SK-N-SH (cell line): ENCODE results near the gene TMEM132D. TPM values are rescaled to one million over a fixed set of nuclear protein-coding genes. Genes with fewer than 3 reads are reported as not detected.

ENCODE experiments used
- CTCF ChIA-PET: fragments of 300-600, 350-600 bp; formaldehyde crosslinking; extraction: SDS; loops from one replicate; lab custom pipeline; 2021; lab: Yijun Ruan, JAX
- POLR2A ChIA-PET: fragments of 350-600 bp; sonication (Branson Sonifier 250); formaldehyde crosslinking; extraction: SDS; loops from one replicate; lab custom pipeline; 2020; ENCODE audit warnings: antibody characterized with exemption, inconsistent platforms; lab: Yijun Ruan, JAX
- DNase-seq: peaks from one replicate; pipeline ENCODE4 v3.0.0; 2012
- H2AFZ ChIP-seq: fragments of 200-600 bp; sonication (generic); 2 replicates; pipeline ENCODE4 v1.8.1; 2016; ENCODE audit warnings: antibody characterized with exemption, mild to moderate bottlenecking, low read depth
- H3F3A ChIP-seq: fragments of 200-600 bp; sonication (generic); replicated peaks from 2 replicates; pipeline ENCODE3; 2016; ENCODE audit warnings: antibody characterized with exemption, mild to moderate bottlenecking; ENCODE audit not compliant: insufficient read depth
- H3K27ac ChIP-seq, 2 experiments: fragments of 200-500 bp in 1 of 2; fragments of 200-600 bp in 1 of 2; sonication (Bioruptor generic) in 1 of 2; sonication (generic), shearing (Covaris generic) in 1 of 2; 2 replicates each; pipeline versions ENCODE4 v1.5.1 to v1.6.1; 2014 to 2016; ENCODE audit warnings: low read depth in 2 of 2, inconsistent platforms in 1 of 2, low read length in 1 of 2, mild to moderate bottlenecking in 1 of 2, mixed read lengths in 1 of 2
- H3K27me3 ChIP-seq: fragments of 200-600 bp; sonication (generic), shearing (Covaris generic); 2 replicates; pipeline ENCODE4 v1.6.1; 2016; ENCODE audit warnings: mixed run types; ENCODE audit not compliant: insufficient read depth
- H3K36me3 ChIP-seq, 2 experiments: fragments of 200-500 bp in 1 of 2; fragments of 200-600 bp in 1 of 2; sonication (Bioruptor generic) in 1 of 2; sonication (generic) in 1 of 2; replicated peaks in 1 of 2; 2 replicates each; pipeline versions ENCODE3 to v1.5.1; 2014 to 2016; ENCODE audit warnings: low read length in 1 of 2, mild to moderate bottlenecking in 1 of 2; ENCODE audit not compliant: insufficient read depth in 2 of 2, control insufficient read depth in 1 of 2
- H3K4me1 ChIP-seq, 2 experiments: fragments of 200-500 bp in 1 of 2; fragments of 200-600 bp in 1 of 2; sonication (Bioruptor generic) in 1 of 2; sonication (generic), shearing (Covaris generic) in 1 of 2; 2 replicates each; pipeline versions ENCODE4 v1.5.1 to v1.6.1; 2014 to 2016; ENCODE audit warnings: low read depth in 1 of 2, low read length in 1 of 2, mixed run types in 1 of 2; ENCODE audit not compliant: insufficient read depth in 2 of 2, control insufficient read depth in 1 of 2
- H3K4me2 ChIP-seq: fragments of 200-600 bp; sonication (generic), shearing (Covaris generic); 2 replicates; pipeline ENCODE4 v1.6.1; 2017; ENCODE audit warnings: mixed run types
- H3K4me3 ChIP-seq, 2 experiments: fragments of 200-500 bp in 1 of 2; fragments of 200-600 bp in 1 of 2; sonication (Bioruptor generic) in 1 of 2; sonication (generic), shearing (Covaris generic) in 1 of 2; 2 replicates each; pipeline versions ENCODE4 v1.5.1 to v1.8.1; 2014 to 2016; ENCODE audit warnings: low read depth in 2 of 2, inconsistent platforms in 1 of 2, low read length in 1 of 2, mild to moderate bottlenecking in 1 of 2, mixed read lengths in 1 of 2, moderate library complexity in 1 of 2
- H3K79me2 ChIP-seq: fragments of 200-600 bp; sonication (generic); 2 replicates; pipeline ENCODE4 v1.8.1; 2017; ENCODE audit warnings: mild to moderate bottlenecking; ENCODE audit not compliant: insufficient read depth
- H3K9ac ChIP-seq: fragments of 200-600 bp; sonication (generic); 2 replicates; pipeline ENCODE4 v1.6.1; 2017; ENCODE audit warnings: mixed run types
- H3K9me2 ChIP-seq: fragments of 200-600 bp; sonication (generic); 2 replicates; pipeline ENCODE4 v1.6.1; 2017; ENCODE audit warnings: mixed run types
- H3K9me3 ChIP-seq: fragments of 200-600 bp; sonication (generic); 2 replicates; pipeline ENCODE4 v1.6.1; 2017; ENCODE audit warnings: mixed run types, mild to moderate bottlenecking, moderate library complexity
- H4K20me1 ChIP-seq: fragments of 200-600 bp; sonication (generic); 2 replicates; pipeline ENCODE4 v1.6.1; 2017; ENCODE audit warnings: mild to moderate bottlenecking, mixed run types; ENCODE audit not compliant: insufficient read depth
- ELF1 ChIP-seq: IDR thresholded peaks from 2 replicates; pipeline ENCODE4 v1.4.0; 2012
- EP300 ChIP-seq, 2 experiments: IDR thresholded peaks; 2 replicates each; pipeline versions ENCODE4 v1.4.0 to v1.6.1; 2012; ENCODE audit warnings: borderline replicate concordance in 1 of 2, low read depth in 1 of 2, low read length in 1 of 2
- EZH2phosphoT487 ChIP-seq: fragments of 200-600 bp; sonication (generic); IDR thresholded peaks from 2 replicates; pipeline ENCODE4 v1.6.1; 2017; ENCODE audit warnings: low read depth, mixed run types, mild to moderate bottlenecking, antibody characterized with exemption, moderate library complexity, borderline replicate concordance
- FOXM1 ChIP-seq: IDR thresholded peaks from 2 replicates; pipeline ENCODE4 v1.4.0; 2012; ENCODE audit warnings: low read depth, mild to moderate bottlenecking
- GABPA ChIP-seq: IDR thresholded peaks from 2 replicates; pipeline ENCODE4 v1.4.0; 2012; ENCODE audit warnings: low read depth, mild to moderate bottlenecking
- GATA2 ChIP-seq: sonication (generic); formaldehyde crosslinking; IDR thresholded peaks from 2 replicates; pipeline ENCODE4 v1.5.0; 2020; ENCODE audit warnings: mild to moderate bottlenecking, missing genetic modification reagents
- JUND ChIP-seq: IDR thresholded peaks from 2 replicates; pipeline ENCODE4 v1.4.0; 2012
- NRF1 ChIP-seq: IDR thresholded peaks from 2 replicates; pipeline ENCODE4 v1.6.1; 2012; ENCODE audit warnings: low read depth, mild to moderate bottlenecking, low read length
- POLR2AphosphoS5 ChIP-seq: IDR thresholded peaks from 2 replicates; pipeline ENCODE4 v1.6.1; 2012; ENCODE audit warnings: low read depth, low read length
- RAD21 ChIP-seq: IDR thresholded peaks from 2 replicates; pipeline ENCODE4 v1.6.1; 2012; ENCODE audit warnings: mild to moderate bottlenecking, low read length
- TAF1 ChIP-seq: IDR thresholded peaks from 2 replicates; pipeline ENCODE4 v1.6.1; 2012; ENCODE audit warnings: low read depth, mild to moderate bottlenecking, low read length, moderate library complexity, borderline replicate concordance
- TEAD4 ChIP-seq: IDR thresholded peaks from 2 replicates; pipeline ENCODE4 v1.4.0; 2012; ENCODE audit warnings: mild to moderate bottlenecking, borderline replicate concordance; ENCODE audit not compliant: insufficient read depth
- YY1 ChIP-seq: IDR thresholded peaks from 2 replicates; pipeline ENCODE4 v1.4.0; 2012; ENCODE audit warnings: low read depth, mild to moderate bottlenecking
- WGBS: methylation state at CpG from one replicate; pipeline ENCODE4 v1.1.6; 2017; ENCODE audit warnings: low lambda C conversion rate; 5-methylcytosine and 5-hydroxymethylcytosine counted together
- polyA plus RNA-seq, 3 experiments: library from polyadenylated mRNA; depleted of rRNA; stranded (reverse); fragments of >200 nt; gene quantifications; 2 replicates each; pipeline ENCODE4 v1.2.3, GENCODE V29; 2012
- TF ChIP-seq, protein P1 (sequence below): IDR thresholded peaks from 2 replicates; pipeline ENCODE4; 2012
- TF ChIP-seq, protein P2 (sequence below): fragments of 150-350 bp; IDR thresholded peaks from 2 replicates; pipeline ENCODE4 v1.6.1; 2016; ENCODE audit warnings: mild to moderate bottlenecking, low read depth, low read length

Gene TMEM132D
- polyA plus RNA-seq, 1 of the 3 experiments (the other 2 are of a cell fraction) = not detected

- Histone ChIP-seq H4K20me1 (no peaks in the 10 kb centered on the region), H3K9me3 (no peaks in the 10 kb centered on the region), H3K27me3 (no peaks in the 10 kb centered on the region), H3F3A (no peaks in the 10 kb centered on the region), H3K36me3 (no peaks in the 10 kb centered on the region), H3K9me2 (no peaks in the 10 kb centered on the region), H3K4me3 (no peak overlapping the region), H3K9ac (no peak overlapping the region), H3K27ac (no peak overlapping the region)
- 44% methylated on average over 4 of the region's 4 CpGs for WGBS
- TF ChIP-seq YY1 = no peak
- no peak for TF ChIP-seq EP300 (IDR thresholded peaks at IDR 0.05; ENCODE audit: borderline replicate concordance in 1 of 2, low read depth in 1 of 2, low read length in 1 of 2)
- TF ChIP-seq GABPA = no peak
- no peak for TF ChIP-seq RAD21
- TF ChIP-seq TEAD4 = no peak
- TF ChIP-seq, all 33 proteins: peak for 0
- DNase-seq = no peak
- no peak overlapping the region for H2AFZ ChIP-seq
- POLR2A ChIA-PET = no interaction called here
- CTCF ChIA-PET = no interaction called here
- H3K4me1 ChIP-seq = no peaks in the 10 kb centered on the region
- H3K4me2 ChIP-seq = no peak overlapping the region
- H3K79me2 ChIP-seq = no peaks in the 10 kb centered on the region
Observed at GRCh38 chr12:129622566-129622965, 281.3 kb downstream of the TMEM132D start.

- H3K9me3 ChIP-seq = no peaks in the 10 kb centered on the region
- no peak overlapping the region for H3K4me3 ChIP-seq
- no peaks in the 10 kb centered on the region for H4K20me1 ChIP-seq
- no peaks in the 10 kb centered on the region for H3K4me1 ChIP-seq
- no peaks in the 10 kb centered on the region for H3K36me3 ChIP-seq
- H3K4me2 ChIP-seq = no peak overlapping the region
- H3K79me2 ChIP-seq = no peaks in the 10 kb centered on the region
- H3K9ac ChIP-seq = no peak overlapping the region
- no peaks in the 10 kb centered on the region for H3K27me3 ChIP-seq
- H3K27ac ChIP-seq = no peak overlapping the region
- no peak for DNase-seq
- no peaks in the 10 kb centered on the region for H3F3A ChIP-seq
- ChIA-PET POLR2A (no interaction called here), CTCF (no interaction called here)
- H2AFZ ChIP-seq = no peak overlapping the region
- 21% methylated on average over 5 of the region's 5 CpGs for WGBS
- H3K9me2 ChIP-seq = no peaks in the 10 kb centered on the region
- no peak for TF ChIP-seq GATA2
- TF ChIP-seq, protein P1, sequence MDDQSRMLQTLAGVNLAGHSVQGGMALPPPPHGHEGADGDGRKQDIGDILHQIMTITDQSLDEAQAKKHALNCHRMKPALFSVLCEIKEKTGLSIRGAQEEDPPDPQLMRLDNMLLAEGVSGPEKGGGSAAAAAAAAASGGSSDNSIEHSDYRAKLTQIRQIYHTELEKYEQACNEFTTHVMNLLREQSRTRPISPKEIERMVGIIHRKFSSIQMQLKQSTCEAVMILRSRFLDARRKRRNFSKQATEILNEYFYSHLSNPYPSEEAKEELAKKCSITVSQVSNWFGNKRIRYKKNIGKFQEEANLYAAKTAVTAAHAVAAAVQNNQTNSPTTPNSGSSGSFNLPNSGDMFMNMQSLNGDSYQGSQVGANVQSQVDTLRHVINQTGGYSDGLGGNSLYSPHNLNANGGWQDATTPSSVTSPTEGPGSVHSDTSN = no peak
- TF ChIP-seq TEAD4 = no peak
- no peak for TF ChIP-seq TAF1
- no peak for TF ChIP-seq FOXM1
- no peak for TF ChIP-seq EZH2phosphoT487
- no peak for TF ChIP-seq JUND
- TF ChIP-seq POLR2AphosphoS5 = no peak
- no peak for TF ChIP-seq ELF1
- TF ChIP-seq, protein P2, sequence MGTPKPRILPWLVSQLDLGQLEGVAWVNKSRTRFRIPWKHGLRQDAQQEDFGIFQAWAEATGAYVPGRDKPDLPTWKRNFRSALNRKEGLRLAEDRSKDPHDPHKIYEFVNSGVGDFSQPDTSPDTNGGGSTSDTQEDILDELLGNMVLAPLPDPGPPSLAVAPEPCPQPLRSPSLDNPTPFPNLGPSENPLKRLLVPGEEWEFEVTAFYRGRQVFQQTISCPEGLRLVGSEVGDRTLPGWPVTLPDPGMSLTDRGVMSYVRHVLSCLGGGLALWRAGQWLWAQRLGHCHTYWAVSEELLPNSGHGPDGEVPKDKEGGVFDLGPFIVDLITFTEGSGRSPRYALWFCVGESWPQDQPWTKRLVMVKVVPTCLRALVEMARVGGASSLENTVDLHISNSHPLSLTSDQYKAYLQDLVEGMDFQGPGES = no peak
- no peak for TF ChIP-seq NRF1
Observed at GRCh38 chr12:129619271-129619670, 284.6 kb downstream of the TMEM132D start.
